Loucy (cell line): ENCODE results near the gene OR52E4.

Experiments used
- H2AFZ ChIP-seq: fragments of 200-600 bp; sonication (generic); 2 replicates; pipeline ENCODE4 v1.6.0; 2016; ENCODE audit warnings: antibody characterized with exemption, mild to moderate bottlenecking, low read length, moderate library complexity
- H3F3A ChIP-seq: fragments of 200-600 bp; 2 replicates; pipeline ENCODE4 v1.6.0; 2016; ENCODE audit warnings: antibody characterized with exemption, low read depth, mild to moderate bottlenecking
- H3K27me3 ChIP-seq: fragments of 200-600 bp; sonication (generic); 2 replicates; pipeline ENCODE4 v1.6.1; 2014; ENCODE audit warnings: low read length, mild to moderate bottlenecking; ENCODE audit not compliant: insufficient read depth, poor library complexity, severe bottlenecking
- H3K36me3 ChIP-seq: fragments of 200-600 bp; sonication (generic); 2 replicates; pipeline ENCODE4 v1.6.1; 2016; ENCODE audit warnings: low read length; ENCODE audit not compliant: insufficient read depth
- H3K4me1 ChIP-seq: fragments of 200-600 bp; sonication (generic); 2 replicates; pipeline ENCODE4 v1.5.1; 2014; ENCODE audit warnings: low read length, mild to moderate bottlenecking; ENCODE audit not compliant: insufficient read depth, poor library complexity, severe bottlenecking
- H3K4me2 ChIP-seq: fragments of 200-600 bp; sonication (generic); 2 replicates; pipeline ENCODE4 v1.6.0; 2014; ENCODE audit warnings: antibody characterized with exemption, low read length, low read depth, mild to moderate bottlenecking; ENCODE audit not compliant: poor library complexity, severe bottlenecking
- H3K4me3 ChIP-seq: fragments of 200-600 bp; sonication (generic); 2 replicates; pipeline ENCODE4 v1.5.1; 2014; ENCODE audit warnings: low read length, mild to moderate bottlenecking, mixed read lengths; ENCODE audit not compliant: poor library complexity, severe bottlenecking
- H3K79me2 ChIP-seq: fragments of 200-600 bp; sonication (generic); 2 replicates; pipeline ENCODE4 v1.6.1; 2014; ENCODE audit warnings: low read length; ENCODE audit not compliant: insufficient read depth
- H3K9ac ChIP-seq: fragments of 200-600 bp; sonication (generic); 2 replicates; pipeline ENCODE4 v1.6.0; 2014; ENCODE audit warnings: mild to moderate bottlenecking, low read depth, low read length, moderate library complexity; ENCODE audit not compliant: poor library complexity, severe bottlenecking
- H3K9me2 ChIP-seq: fragments of 200-600 bp; sonication (generic); replicated peaks from 2 replicates; pipeline ENCODE4 v1.6.1; 2016; ENCODE audit warnings: low read depth, low read length, mixed read lengths
- H3K9me3 ChIP-seq: fragments of 200-600 bp; sonication (generic); 2 replicates; pipeline ENCODE4 v1.6.1; 2014; ENCODE audit warnings: mild to moderate bottlenecking, antibody characterized with exemption, low read length, low read depth; ENCODE audit not compliant: insufficient read depth
- H4K20me1 ChIP-seq: fragments of 200-600 bp; sonication (generic); 2 replicates; pipeline ENCODE4 v1.6.0; 2014; ENCODE audit warnings: antibody characterized with exemption, low read length, mild to moderate bottlenecking; ENCODE audit not compliant: insufficient read depth, poor library complexity, severe bottlenecking
- EZH2phosphoT487 ChIP-seq: fragments of 200-600 bp; IDR thresholded peaks from 2 replicates; pipeline ENCODE4 v1.6.1; 2018; ENCODE audit warnings: antibody characterized with exemption, mild to moderate bottlenecking, moderate library complexity, borderline replicate concordance
- TF ChIP-seq, protein P1 (sequence below): fragments of 200-600 bp; sonication (generic); conservative IDR thresholded peaks from 2 replicates; pipeline ENCODE4 v1.5.1; 2014; ENCODE audit warnings: mild to moderate bottlenecking, antibody characterized with exemption, low read length

The OR52E4 gene

DNA sequence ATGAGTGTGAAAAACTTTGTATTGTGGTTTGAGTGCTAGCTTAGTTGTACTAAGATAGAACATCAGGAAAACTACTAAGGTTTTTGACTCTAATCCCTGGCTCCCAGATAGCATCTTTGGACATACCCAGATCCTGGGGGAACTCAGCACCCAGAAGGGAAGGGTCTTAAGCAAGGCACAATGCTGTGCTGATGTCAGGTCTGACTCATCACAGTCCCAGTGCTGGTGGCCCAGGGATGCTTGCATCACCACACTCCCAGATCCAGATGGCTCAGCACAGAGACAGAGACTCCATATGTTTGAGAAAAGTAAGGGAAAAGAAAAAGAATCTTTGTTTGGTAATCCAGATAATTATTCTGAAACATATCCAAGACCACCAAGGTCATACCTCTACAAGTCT lies 43.4 kb downstream of the OR52E4 start:
- Histone ChIP-seq H3K9ac (no peak overlapping the region), H3F3A (no peaks in the 10 kb centered on the region), H3K4me3 (no peak overlapping the region), H3K36me3 (no peaks in the 10 kb centered on the region), H4K20me1 (no peaks in the 10 kb centered on the region), H3K27me3 (no peaks in the 10 kb centered on the region), H3K9me3 (no peaks in the 10 kb centered on the region), H3K4me1 (no peaks in the 10 kb centered on the region), H2AFZ (no peak overlapping the region), H3K9me2 (no peaks in the 10 kb centered on the region), H3K4me2 (no peak overlapping the region), H3K79me2 (no peaks in the 10 kb centered on the region)
- TF ChIP-seq, protein P1, sequence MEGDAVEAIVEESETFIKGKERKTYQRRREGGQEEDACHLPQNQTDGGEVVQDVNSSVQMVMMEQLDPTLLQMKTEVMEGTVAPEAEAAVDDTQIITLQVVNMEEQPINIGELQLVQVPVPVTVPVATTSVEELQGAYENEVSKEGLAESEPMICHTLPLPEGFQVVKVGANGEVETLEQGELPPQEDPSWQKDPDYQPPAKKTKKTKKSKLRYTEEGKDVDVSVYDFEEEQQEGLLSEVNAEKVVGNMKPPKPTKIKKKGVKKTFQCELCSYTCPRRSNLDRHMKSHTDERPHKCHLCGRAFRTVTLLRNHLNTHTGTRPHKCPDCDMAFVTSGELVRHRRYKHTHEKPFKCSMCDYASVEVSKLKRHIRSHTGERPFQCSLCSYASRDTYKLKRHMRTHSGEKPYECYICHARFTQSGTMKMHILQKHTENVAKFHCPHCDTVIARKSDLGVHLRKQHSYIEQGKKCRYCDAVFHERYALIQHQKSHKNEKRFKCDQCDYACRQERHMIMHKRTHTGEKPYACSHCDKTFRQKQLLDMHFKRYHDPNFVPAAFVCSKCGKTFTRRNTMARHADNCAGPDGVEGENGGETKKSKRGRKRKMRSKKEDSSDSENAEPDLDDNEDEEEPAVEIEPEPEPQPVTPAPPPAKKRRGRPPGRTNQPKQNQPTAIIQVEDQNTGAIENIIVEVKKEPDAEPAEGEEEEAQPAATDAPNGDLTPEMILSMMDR = no peak
- no peak for TF ChIP-seq EZH2phosphoT487

DNA sequence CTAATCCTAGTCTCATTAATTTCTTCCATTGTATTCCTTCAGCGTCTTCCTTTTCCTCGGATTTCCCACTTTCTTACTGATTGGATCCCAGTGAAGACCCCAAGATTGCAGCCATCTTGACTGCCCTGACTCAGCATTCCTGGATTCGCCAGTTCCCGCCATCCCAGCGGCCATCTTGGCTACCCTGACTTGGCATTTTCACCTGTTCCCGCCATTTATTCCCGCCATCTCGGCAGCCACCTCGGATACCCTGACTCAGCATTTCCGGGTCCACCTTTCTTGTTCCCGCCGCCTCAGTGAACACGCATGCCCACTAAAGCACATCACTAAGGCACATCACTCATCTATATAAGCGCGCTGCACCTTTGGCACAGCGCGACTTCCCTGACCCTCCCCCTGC lies 47.8 kb downstream of the OR52E4 start:
- Histone ChIP-seq H3K36me3 (no peaks in the 10 kb centered on the region), H3K27me3 (no peaks in the 10 kb centered on the region), H3K79me2 (no peaks in the 10 kb centered on the region), H3K4me1 (no peaks in the 10 kb centered on the region), H3K9me2 (no peaks in the 10 kb centered on the region), H4K20me1 (no peaks in the 10 kb centered on the region), H3K4me3 (no peak overlapping the region), H3K4me2 (no peak overlapping the region), H3K9me3 (no peaks in the 10 kb centered on the region; the same call in 1 of the 2 replicates), H3F3A (no peaks in the 10 kb centered on the region), H3K9ac (no peak overlapping the region), H2AFZ (no peak overlapping the region)
- no peak for TF ChIP-seq EZH2phosphoT487
- TF ChIP-seq, protein P1 = no peak

DNA sequence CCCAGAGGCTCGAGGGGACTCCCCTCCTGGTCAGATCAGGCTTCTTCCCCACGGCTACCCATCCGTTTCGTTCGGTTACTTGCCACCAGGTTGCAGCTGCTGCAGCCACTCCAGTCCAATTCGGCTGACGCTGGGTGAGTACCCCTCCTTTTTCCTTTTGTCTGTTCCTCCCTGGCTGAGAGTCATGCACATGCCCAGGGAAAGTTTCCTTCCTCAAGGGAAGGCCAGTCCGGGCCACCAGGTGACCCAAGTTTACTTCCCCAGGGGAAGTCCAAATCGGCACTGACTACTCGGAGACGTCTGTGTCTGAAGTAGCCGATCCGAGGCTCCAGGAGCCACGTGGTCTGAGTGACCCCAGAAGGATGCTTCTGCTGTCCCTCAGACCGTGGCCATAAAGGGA lies 48.4 kb downstream of the OR52E4 start:
- H3K36me3 ChIP-seq = no peaks in the 10 kb centered on the region

More for the DNA sequence above, 48.4 kb downstream of the OR52E4 start:
- no peaks in the 10 kb centered on the region for H3K9me2 ChIP-seq
- H4K20me1 ChIP-seq = no peaks in the 10 kb centered on the region
- no peaks in the 10 kb centered on the region for H3K79me2 ChIP-seq
- no peak overlapping the region for H3K4me2 ChIP-seq
- no peak overlapping the region for H3K4me3 ChIP-seq
- H3K9me3 ChIP-seq = no peaks in the 10 kb centered on the region; the same call in 1 of the 2 replicates
- H3K27me3 ChIP-seq = no peaks in the 10 kb centered on the region
- H2AFZ ChIP-seq = no peak overlapping the region
- H3K4me1 ChIP-seq = no peaks in the 10 kb centered on the region
- H3K9ac ChIP-seq = no peak overlapping the region
- no peaks in the 10 kb centered on the region for H3F3A ChIP-seq
- TF ChIP-seq, protein P1 = no peak
- no peak for TF ChIP-seq EZH2phosphoT487
